GM19043 (cell line): ENCODE results near the gene CSMD2.
"Not testable (repeated sequence)": the region's sequence is repeated elsewhere in the genome, so short reads cannot be mapped to it uniquely, and the experiment has no call there.

Experiments used
- ATAC-seq: cut with Tn5 transposase; IDR thresholded peaks from one replicate; pipeline ENCODE4 v1.9.1; 2021; ENCODE audit warnings: low read depth; ENCODE audit not compliant: unreplicated experiment

The CSMD2 gene

DNA sequence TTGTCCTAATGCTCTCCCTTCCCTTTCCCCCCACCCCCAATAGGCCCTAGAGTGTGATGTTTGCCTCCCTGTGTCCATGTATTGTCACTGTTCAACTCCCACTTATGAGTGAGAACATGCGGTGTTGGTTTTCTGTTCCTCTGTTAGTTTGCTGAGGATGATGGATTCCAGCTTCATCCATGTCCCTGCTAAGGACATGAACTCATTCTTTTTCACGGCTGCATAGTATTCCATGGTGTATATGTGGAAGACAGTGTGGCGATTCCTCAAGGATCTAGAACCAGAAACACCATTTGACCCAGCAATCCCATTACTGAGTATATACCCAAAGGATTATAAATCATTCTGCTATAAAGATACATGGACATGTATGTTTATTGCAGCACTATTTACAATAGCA, 148.7 kb downstream of the CSMD2 start:
- ATAC-seq, result not testable (repeated sequence)

DNA sequence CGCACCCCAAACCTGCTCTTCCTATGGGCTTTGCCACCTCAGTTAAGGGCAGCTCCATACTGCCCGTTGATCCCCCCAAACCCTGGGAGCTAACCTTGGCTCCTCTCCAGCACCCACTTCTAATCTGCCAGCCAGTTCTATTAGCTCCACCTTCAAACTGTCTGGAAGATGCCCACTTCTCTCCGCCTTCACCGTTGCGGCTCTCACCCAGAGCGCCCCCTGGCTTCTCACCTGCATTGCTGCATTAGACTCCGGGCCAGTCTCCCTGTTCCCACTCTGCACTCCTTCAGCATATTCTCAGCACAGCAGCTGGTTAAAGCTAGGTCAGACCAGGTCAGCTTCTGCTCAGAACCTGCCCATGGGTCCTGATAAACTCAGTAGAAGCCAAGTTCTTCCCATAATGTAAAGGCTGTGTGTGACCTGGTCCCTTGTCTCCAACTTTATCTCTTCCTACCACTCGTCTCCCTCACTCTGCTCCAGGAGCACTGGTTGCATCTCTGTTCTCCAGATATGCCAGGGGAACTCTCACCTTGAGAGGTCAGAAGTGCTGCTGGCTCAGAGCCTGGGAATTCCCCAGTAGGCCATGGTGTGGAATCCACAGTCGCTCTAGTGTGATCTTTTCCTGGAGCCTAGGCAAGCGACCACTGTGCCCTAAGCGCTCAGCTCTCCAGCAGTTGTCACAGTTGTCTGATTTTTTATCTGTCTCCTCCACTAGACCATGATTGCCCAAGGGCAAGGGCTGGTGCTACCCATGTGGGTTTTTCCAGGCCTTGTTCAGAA, 150.9 kb downstream of the CSMD2 start:
- ATAC-seq, result no peak

DNA sequence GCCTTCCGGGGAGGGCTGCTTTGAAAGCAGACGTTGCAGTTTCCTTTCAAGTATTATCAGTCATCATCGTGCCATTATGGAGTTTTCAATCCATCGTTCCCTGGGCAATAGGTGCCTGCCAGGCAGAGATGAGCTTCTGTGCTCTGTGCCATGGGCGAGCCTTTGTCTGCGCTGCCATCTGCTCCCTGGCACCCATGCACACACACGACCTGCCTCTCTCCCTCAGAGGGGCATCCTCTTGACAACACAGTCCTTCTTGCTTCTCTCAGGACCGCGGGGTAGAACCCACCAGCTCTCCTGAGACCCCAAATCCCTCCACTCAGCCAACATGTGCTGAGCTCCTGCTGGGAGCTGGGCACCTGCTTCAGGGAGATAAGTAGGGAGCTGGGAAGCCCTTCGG, 151.9 kb downstream of the CSMD2 start:
- ATAC-seq, result no peak

DNA sequence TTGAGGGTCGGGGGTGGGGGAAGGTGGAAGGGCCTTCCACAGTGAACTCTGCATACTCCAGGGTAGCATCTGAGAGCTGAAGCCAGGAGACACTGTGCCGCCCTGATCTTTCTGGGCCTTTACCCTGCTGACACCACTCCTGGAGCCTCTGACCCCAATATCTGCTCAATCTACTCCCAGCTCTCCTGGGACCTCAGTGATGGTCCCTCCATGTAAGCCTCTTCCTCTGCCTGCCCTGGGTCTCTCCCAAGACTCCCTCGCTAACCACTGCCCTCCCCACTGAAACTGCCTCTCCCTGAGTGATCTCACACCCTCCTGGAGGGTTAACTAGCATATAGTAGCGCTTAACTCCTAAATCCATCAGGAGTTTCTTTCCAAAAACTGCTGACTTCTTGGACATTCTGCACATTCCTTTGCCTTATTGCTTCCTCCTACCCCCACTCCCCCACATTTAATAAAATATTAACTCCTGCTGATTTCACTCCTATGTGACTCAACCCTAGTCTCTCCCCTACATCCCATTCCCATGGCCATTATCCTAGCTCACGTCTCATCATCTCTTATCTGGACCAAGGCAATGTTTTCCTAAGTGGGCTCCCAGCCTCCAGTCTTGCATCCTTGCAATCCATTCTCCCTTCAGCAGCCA, 155.6 kb downstream of the CSMD2 start:
- no peak for ATAC-seq

DNA sequence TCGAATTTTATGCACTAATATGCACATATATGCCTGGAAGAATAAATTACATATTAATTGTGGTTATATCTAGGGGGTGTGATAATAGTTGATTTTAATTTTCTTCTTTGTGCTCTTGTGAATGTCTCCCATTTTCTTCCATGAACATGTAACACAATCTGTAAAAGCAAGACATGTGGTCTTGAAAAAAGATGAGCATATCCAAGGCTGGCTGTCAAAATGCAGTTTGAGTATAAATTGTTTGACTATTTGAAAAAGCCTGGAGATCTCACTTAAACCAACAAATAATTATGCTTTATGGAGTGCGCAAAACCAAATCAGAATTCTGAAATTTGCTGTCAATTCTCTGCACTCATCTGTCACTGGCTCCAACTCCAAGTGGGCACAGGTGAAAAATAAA, 157.3 kb downstream of the CSMD2 start:
- no peak for ATAC-seq

DNA sequence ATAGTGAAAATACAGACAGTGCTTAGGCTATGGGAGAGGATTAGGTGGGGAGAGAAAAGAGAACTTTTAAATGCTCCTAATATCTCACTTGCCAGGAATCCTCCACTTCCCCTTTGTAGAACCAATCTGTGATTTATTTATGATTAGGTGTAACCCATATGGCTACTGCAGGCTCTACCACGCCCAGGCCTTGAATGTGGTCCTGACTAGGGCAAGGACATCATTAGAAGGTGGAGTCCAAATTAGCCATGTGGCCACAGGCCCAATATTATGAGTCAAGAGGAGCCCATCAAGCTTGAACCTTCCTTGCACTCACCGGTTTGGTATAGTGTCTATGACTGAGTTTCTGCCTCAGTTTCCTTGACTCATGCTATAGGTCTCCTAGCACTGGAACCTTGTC, 159.7 kb downstream of the CSMD2 start:
- no peak for ATAC-seq

DNA sequence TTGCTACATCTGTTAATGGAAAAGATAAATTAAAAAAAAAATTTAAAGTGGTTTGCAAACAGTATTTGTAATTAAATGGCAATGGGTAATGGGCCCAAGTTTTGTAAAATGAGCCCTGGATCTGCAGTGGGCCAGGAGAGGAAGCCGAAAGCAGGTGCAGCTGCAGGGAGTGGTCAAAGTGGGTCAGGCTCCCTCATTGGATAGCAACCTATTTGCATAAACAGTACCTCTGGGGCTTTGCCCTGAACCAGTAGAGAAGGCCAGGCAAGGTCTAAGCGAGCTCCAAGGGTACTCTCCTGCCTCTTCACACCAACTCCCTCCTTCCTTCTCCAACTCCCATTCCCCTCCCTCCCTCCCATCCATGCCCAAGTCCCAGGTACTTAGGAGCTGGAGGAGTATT, 162.2 kb downstream of the CSMD2 start:
- ATAC-seq, result no peak

DNA sequence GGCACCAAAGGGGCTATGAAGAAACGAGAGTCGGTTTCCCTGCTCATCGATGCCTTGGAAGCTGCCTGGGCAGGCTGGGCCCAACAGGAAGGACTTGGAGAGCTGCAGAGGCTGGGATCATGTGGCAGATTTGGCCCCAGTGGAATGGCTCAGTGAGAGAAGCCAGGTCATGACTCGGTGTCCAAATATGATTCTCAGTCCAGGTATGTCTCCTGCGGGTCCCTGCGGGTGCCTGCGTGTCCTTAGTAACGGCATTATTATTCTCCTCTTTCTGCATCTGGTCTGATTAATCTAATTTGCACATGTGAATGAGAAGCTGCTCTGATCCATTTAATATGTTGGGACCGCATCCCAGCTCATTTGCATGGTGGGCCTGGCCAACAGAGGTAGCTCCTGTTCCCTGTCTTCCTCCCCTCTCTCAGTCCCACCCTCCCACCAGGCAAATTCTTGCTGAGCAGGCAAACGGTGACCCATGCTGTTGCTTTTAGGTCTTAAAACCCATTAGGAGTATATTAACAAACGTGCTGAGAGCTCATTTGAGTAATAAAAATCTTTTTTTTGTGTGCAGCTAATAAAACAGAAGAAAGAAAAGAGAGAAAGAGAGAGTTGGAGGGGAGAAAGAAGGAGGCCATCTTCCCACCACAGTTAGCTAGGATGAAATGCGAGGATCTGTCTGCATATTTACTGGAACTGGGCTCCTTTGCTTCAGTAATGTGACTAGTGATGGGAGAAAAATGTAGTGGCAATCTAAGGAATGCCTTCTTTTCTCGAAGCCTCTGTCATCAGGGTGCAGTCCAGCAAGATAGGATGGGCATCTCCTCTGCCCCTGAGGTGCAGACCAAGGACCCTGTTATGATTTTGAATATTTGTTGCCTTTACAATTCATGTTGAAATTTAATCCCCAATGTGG, 167.6 kb downstream of the CSMD2 start:
- ATAC-seq, result no peak

DNA sequence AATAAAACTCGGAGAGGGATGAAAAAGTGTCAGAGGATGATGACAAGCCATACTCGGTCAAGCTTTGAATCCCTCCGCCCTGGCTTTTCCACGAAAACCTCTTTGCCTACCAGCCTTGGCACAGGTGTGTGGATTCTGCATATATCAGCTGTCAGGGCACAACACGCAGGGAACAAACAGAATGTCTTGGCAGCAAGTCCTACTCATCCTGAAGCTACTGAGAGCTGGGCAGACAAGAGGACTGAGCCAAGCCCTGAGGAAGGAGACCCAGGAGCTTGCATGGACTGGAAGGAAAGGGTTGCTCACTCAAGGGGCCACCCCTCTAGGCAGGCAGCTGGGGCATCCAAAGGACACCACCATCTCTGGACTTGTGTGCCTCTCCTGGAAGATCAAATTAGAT, 168.7 kb downstream of the CSMD2 start:
- no peak for ATAC-seq

DNA sequence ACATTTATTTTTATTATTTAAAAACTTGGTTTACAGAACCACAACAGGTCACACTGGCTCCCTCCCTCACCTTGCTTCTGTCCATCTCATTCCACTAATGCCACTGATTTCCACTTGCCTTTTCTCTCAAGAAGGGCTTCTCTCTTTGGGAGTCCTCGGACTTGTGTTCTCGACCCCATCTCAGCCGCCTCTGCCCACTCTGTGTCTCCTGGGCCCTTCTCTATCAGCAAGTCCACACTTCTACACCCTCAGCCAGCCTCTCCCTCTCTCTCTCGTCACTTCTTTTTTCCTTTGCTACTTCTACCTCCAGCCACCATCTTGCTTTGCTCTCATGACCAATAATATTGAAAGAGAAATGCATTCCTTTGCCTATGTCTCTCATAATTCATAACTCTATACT, 171.7 kb downstream of the CSMD2 start:
- ATAC-seq, result no peak

DNA sequence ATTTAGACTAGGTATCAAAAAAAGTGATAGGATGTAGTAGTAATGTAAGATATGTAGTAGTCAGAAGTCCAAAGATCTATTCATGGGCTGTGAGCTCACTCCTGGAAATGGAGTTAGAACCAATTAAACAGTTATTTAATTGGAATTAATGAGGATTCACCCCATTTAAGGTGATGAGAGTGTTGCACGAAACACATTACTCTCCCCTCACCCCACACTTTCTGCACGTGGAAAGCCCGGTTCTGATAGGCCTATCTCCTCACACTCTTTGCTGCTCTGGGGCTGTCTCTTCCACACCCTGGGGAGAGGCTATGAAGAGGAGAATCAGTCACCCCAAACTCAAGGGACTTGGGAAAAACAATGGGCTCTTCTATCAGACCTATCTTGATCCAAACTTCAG, 174.7 kb downstream of the CSMD2 start:
- no peak for ATAC-seq

DNA sequence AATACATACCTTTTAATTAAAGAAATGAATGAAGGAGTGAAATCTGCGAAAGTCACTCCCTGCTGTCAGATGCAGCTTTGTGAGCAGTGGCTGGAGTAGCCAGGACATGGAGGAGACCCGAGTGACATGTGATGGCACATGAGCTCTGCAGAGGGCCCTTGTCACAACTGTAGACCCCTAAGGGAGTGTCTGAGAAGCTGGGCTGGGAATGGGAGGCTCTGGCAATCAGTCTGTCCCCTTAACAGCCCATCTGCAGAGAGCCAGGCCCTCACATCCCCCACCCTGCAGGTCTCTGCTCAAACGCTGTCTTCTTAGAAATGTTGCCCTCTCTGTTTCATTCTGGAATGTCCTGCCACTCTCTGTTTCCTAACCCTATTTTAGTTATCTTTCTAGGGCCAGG, 176.9 kb downstream of the CSMD2 start:
- ATAC-seq, result no peak

DNA sequence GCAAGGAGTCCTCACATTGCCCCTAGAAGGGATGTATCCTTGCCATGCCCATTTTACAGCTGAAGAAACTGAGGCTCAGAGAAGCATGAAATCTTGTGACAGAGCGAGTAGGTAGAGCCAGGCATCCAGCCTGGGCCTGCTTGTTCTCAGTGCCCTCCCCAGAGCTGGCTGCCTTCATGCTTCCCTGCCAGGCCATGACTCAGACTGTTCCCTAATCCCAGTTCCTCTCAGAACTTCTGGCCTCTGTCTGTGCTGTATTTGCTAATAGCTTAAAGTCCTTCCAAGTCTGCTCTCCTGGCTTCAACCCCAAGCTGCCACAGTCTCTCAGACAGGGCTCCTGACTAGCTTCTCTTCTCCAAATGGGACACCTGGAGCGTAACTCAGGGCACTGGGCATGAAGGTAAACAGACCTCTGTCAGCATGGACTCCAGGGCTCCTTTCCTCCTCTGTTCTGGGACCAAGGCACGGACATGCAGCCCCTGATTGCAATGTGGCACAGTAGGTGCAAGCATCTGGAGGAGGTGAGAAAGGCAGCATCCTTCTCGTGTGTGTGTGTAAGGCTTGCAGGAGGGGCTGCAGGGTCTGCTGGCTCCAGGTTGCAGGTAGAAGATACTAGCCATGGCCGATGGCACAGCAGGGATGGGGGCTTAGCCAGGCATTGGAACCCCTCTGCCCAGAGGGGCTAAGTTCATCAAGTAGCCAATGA, 178.5 kb downstream of the CSMD2 start:
- no peak for ATAC-seq

DNA sequence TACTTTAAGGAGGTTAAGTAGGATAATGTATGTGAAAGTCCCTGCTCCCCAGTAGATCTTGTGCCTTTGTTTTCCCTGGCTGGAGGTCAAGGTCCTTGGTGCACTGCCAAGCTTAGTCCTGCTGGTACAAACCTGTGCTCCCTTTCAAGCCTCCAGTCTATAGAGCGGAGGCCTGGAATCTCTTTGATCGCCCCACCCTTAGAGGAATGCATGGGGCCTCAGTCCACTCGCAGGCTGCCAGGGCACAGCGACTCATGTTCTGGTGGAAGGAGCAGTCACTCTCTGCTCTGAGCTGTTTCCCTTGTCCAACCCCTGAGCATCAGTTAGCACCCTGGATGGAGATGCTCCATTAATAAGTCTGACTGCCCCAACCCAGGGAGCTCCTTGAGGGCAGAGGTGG, 179.4 kb downstream of the CSMD2 start:
- no peak for ATAC-seq

DNA sequence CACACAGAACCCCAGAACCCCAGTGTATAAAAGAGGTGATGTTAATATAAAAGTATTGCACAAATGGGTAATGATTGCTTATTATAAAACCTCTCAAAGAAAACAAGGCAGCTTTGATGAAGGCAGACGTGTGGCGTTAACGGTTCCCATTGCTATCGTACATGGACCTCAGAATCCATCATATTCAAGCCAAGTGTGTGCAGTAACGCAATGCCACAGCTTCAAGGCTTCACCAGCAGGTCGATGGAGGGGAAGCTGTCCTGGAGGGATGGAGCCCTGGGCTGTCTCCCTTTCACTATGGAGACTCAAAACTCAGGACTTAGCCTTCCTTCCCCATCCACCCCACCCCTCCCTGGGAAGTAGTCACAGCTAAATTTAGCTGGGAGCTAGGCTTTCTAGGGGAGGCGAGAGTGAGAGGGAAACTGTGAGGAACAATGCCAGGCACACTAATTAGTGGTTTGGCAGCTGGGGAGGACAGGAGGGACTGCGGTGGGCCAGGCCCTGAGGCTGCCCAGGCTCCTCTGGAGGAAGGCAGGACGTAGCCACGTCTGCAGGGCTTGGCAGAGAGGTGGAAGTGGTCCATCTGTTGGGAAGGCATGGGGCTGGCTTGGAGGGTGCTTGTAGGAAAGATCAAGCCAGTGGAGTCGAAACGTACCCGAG, 180.0 kb downstream of the CSMD2 start:
- ATAC-seq, result no peak

DNA sequence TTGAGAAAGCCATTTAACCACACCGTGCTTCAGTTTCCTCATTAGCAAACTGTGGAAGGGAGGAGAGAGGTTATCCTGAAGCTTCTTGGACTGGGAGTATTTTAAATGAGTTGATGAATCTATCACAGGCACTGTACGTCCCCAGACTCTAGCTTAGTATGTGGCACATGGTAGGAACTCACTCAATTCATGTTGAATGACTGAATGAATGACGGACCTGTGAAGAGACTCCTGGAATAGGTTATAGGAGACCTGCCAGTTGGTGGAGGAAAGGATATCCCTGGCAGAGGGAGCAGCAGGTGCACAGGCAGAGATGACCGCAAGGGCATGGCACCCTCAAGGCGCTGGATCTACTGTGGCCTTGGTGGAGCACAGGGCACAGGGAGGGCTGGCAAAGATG, 182.6 kb downstream of the CSMD2 start:
- ATAC-seq, result no peak

DNA sequence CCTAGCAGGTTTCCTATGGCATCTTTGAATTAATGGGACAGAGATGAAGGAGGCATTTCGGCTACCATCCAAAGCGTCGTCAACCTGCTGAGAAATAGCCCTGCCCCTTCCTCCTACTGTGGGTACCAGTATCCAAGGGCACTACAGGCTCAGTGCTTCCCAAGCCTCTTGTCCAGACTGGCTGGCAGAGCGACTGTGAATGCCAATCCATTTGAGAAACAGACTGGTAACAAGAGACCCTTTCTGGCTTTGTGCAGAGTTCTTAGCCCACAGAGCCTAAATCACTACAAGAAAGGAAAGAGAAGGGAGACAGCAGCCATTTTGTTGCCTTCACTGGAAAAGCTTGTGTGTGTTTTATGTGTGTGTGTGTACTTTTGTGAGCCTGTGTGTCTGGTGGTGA, 185.7 kb downstream of the CSMD2 start:
- ATAC-seq, result no peak

DNA sequence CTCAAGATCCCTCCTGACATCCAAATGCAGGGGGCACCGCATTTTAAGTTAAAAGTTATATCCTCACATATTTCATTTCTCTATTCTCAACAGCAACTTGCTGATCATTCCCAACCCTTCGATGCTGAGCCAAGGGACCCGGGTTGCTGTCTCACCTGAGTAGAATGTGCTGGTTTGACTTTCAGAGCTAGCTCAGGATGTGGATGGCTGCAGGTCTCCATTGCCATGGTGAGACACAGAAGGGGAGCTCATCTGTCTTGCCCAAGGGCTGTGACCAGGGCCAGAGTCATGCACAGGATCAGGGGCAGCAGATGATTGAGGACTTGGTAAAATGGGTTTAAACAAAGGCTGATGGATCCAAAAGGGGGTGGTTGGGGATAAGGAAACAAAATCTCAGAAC, 189.1 kb downstream of the CSMD2 start:
- ATAC-seq, result no peak

DNA sequence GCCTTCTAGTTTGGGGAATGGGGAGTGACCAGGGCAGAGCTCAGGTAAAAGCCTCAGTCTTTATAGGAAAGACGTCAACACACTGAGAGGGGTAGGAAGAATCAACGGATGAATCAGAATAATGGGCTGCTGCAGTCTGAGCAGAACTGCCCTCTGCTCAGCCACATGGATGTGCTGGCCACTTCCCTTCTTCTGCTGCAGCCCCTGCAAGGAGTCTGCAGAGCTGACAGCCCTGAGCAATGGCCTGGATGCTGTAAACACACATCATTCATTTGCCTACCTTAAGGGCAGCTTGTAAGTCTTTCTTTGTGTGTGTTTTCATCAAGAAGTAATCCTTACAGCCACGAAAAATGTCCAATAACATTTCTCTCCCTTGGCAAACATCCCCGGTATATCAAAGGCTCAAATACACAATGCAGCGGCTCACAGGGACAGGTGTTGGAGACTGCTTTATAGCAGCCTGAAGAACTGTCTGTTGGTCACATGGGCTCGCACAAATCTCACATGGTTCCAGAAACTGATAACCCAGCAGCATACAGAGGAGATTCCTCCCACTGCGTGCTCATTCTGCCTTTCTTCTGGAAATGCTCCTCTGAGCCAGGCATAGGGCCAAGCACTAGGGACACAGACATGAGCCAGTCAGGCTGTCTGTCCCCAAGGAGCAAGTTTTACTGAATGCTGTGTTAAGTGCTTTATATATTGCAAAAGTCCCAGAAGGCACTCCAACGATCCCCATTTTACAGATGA, 191.1 kb downstream of the CSMD2 start:
- no peak for ATAC-seq
